ENCODE results near the gene ATP6V1B1.

The ATP6V1B1 gene

GRCh38 chr2:70901227-70902066, 34.3 kb upstream of the ATP6V1B1 start:
- H3K9me3 ChIP-seq (ENCODE audit: control insufficient read depth, low read length), result no peaks in the 10 kb centered on the region
- peaks cover 6% of the 10 kb centered on the region for H3K4me1 ChIP-seq (ENCODE audit: control insufficient read depth, insufficient read depth, low read length)
- no peak overlapping the region for H3K27ac ChIP-seq (ENCODE audit: insufficient read depth, low read depth, low read length, poor library complexity, severe bottlenecking)
- H3K4me3 ChIP-seq (ENCODE audit: insufficient read depth, low read depth, low read length), result peak overlapping the region; percentile 34
- H3K27me3 ChIP-seq (ENCODE audit: control insufficient read depth, insufficient read depth, low read length, poor library complexity, severe bottlenecking), result peaks cover 100% of the 10 kb centered on the region
- no peaks in the 10 kb centered on the region for H3K36me3 ChIP-seq (ENCODE audit: control insufficient read depth, insufficient read depth, low read length)
- WGBS, 2 experiments, result 1% methylated on average over 79 of the region's 79 CpGs

- no peak overlapping the region for H3K27ac ChIP-seq (ENCODE audit: insufficient read depth, low read depth, low read length, poor library complexity, severe bottlenecking)
- peaks cover 6% of the 10 kb centered on the region for H3K4me1 ChIP-seq (ENCODE audit: control insufficient read depth, insufficient read depth, low read length)
- WGBS, 2 experiments, result 12 to 17% methylated on average over 5 of the region's 5 CpGs
- peaks cover 100% of the 10 kb centered on the region for H3K27me3 ChIP-seq (ENCODE audit: control insufficient read depth, insufficient read depth, low read length, poor library complexity, severe bottlenecking)
- H3K4me3 ChIP-seq (ENCODE audit: insufficient read depth, low read depth, low read length), result peak overlapping the region; percentile 34
- H3K36me3 ChIP-seq (ENCODE audit: control insufficient read depth, insufficient read depth, low read length), result no peaks in the 10 kb centered on the region
- no peaks in the 10 kb centered on the region for H3K9me3 ChIP-seq (ENCODE audit: control insufficient read depth, low read length)
Observed at GRCh38 chr2:70902067-70902442, 33.6 kb upstream of the ATP6V1B1 start.

DNA sequence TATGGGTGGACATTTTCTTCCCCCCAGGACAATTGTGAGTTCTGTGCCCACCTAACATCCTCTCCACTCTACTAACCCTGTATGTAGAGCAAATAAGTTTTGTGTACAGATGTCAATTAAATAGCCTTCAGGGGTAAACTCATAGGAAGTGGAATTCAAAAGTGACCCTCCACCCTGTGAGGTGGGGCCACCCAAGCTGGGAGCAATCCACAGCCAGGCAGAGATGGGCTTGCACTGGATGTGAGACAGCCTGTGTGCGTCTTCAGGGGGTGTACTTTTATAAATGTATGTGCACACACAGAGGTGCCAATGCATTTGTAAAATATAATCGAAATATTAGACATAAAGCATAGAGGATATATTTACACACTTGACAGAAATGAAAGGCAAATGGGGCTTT, 33.1 kb upstream of the ATP6V1B1 start:
- peaks cover 6% of the 10 kb centered on the region for H3K4me1 ChIP-seq (ENCODE audit: control insufficient read depth, insufficient read depth, low read length)
- H3K36me3 ChIP-seq (ENCODE audit: control insufficient read depth, insufficient read depth, low read length), result no peaks in the 10 kb centered on the region
- no peak overlapping the region for H3K27ac ChIP-seq (ENCODE audit: insufficient read depth, low read depth, low read length, poor library complexity, severe bottlenecking)
- no peaks in the 10 kb centered on the region for H3K9me3 ChIP-seq (ENCODE audit: control insufficient read depth, low read length)
- no peak overlapping the region for H3K4me3 ChIP-seq (ENCODE audit: insufficient read depth, low read depth, low read length)
- H3K27me3 ChIP-seq (ENCODE audit: control insufficient read depth, insufficient read depth, low read length, poor library complexity, severe bottlenecking), result peaks cover 100% of the 10 kb centered on the region
- WGBS, 2 experiments, result 47 to 67% methylated on average over 1 of the region's 2 CpGs

DNA sequence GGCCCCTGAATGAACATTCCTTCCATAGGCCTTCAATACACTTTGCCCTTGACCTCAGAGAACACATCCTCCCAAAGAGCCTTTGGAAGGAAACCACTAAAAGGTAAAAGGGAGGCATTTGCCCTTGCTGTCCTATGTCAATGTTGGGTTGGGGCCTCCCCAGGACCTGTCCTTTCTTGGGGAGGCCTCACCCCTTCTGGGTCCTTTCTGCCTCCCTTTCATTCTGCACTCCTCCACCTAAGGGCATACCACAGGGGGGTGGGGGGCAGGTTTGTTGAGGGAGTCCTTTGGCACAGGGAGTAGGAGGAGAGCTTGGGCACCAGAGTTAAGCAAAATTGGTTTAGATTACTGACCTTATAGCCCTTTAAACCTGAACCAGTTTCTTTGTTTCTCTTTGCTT, 32.5 kb upstream of the ATP6V1B1 start:
- Histone ChIP-seq H3K36me3 (ENCODE audit: control insufficient read depth, insufficient read depth, low read length) (no peaks in the 10 kb centered on the region), H3K4me3 (ENCODE audit: insufficient read depth, low read depth, low read length) (no peak overlapping the region), H3K27ac (ENCODE audit: insufficient read depth, low read depth, low read length, poor library complexity, severe bottlenecking) (no peak overlapping the region), H3K27me3 (ENCODE audit: control insufficient read depth, insufficient read depth, low read length, poor library complexity, severe bottlenecking) (peaks cover 100% of the 10 kb centered on the region), H3K4me1 (ENCODE audit: control insufficient read depth, insufficient read depth, low read length) (peaks cover 6% of the 10 kb centered on the region), H3K9me3 (ENCODE audit: control insufficient read depth, low read length) (no peaks in the 10 kb centered on the region)

DNA sequence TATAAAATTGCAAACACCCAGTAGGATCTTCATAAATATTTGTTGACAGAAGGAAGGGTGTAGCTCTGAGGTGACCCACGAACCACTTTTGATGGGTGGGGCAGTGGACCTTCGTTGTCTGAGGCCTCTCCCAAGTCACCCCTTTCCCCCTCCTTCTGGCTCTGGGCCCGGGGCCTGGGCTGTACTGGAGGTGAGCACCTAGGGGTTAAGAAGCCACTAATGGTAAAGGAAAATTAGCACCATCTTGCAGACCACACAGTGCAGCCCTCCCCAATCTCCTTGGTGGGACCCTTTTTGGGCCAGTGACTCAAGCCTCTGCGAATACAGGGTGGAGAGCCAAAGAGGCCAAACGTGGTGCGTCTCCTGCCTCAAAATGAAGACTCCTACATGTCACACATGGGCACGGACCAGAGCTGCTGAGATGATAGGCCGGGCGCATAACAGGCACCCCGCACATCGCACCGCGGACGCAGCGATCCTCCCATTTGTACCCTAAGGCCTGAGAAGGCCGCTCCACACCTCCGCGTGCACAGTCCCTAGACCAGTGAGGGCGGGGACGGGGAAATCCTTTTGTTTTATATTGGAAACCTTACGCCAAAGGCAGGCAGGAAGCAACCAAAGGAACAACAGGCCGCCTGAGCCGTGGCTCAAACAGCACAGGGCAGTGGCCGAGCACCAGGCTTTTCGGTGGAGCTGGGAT, 31.9 kb upstream of the ATP6V1B1 start:
- Histone ChIP-seq H3K36me3 (ENCODE audit: control insufficient read depth, insufficient read depth, low read length) (no peaks in the 10 kb centered on the region), H3K27me3 (ENCODE audit: control insufficient read depth, insufficient read depth, low read length, poor library complexity, severe bottlenecking) (peaks cover 100% of the 10 kb centered on the region), H3K27ac (ENCODE audit: insufficient read depth, low read depth, low read length, poor library complexity, severe bottlenecking) (no peak overlapping the region), H3K4me3 (ENCODE audit: insufficient read depth, low read depth, low read length) (no peak overlapping the region), H3K4me1 (ENCODE audit: control insufficient read depth, insufficient read depth, low read length) (peaks cover 6% of the 10 kb centered on the region), H3K9me3 (ENCODE audit: control insufficient read depth, low read length) (no peaks in the 10 kb centered on the region)
- 6 to 7% methylated on average over 25 of the region's 25 CpGs for WGBS, 2 experiments

GRCh38 chr2:70904371-70905216, 31.1 kb upstream of the ATP6V1B1 start:
- Histone ChIP-seq H3K4me1 (ENCODE audit: control insufficient read depth, insufficient read depth, low read length) (peaks cover 6% of the 10 kb centered on the region), H3K27ac (ENCODE audit: insufficient read depth, low read depth, low read length, poor library complexity, severe bottlenecking) (no peak overlapping the region), H3K9me3 (ENCODE audit: control insufficient read depth, low read length) (no peaks in the 10 kb centered on the region), H3K36me3 (ENCODE audit: control insufficient read depth, insufficient read depth, low read length) (no peaks in the 10 kb centered on the region), H3K4me3 (ENCODE audit: insufficient read depth, low read depth, low read length) (no peak overlapping the region), H3K27me3 (ENCODE audit: control insufficient read depth, insufficient read depth, low read length, poor library complexity, severe bottlenecking) (peaks cover 100% of the 10 kb centered on the region)
- WGBS, 2 experiments, result 6% methylated on average over 56 of the region's 56 CpGs

DNA sequence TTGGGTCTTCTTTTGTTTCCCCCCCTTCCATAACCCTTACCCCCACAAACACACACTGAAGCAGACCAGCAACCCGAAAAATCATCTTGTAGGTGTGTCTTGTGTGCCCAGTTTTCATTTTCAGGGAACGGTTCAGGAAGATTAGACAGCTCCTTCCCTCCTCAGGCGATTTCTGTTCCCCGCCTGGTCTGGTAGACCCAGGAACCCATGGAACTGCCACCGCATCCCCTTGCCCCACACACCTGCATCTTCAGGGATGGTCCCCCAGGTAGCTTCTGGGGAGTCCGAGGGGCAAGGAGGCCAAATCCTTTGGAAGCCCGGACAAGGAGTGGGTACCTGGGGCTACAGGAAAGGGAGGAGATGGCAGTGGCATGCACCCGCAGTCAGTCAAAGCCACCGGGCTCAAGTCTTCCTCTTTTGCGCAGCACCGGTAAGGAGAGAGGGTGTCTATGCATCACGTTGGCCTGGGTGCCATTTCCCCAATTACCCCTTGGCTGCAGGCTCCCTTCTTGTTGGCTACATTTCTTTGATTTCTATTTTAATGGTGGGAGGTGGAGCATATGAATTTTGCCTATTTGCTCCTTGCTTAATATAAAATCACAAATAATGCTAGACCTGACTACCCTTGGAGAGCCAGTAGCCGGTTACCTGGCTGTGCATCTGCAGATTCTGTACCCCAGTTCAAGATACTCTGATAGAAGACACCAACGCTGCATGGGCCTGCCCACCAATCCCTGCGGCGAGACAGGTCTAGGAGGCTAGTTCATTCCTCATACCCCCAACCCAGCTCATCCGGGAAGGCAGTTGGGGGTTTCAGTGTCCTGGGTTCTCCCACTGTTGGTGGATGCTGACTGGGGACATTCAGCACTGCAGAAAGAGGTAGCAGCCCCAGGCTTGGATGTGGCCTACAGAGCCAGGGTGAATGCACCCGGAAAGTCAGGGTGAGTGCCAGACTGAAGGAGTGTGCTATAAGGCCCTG, 30.0 kb upstream of the ATP6V1B1 start:
- Histone ChIP-seq H3K27me3 (ENCODE audit: control insufficient read depth, insufficient read depth, low read length, poor library complexity, severe bottlenecking) (peaks cover 100% of the 10 kb centered on the region), H3K9me3 (ENCODE audit: control insufficient read depth, low read length) (no peaks in the 10 kb centered on the region), H3K4me1 (ENCODE audit: control insufficient read depth, insufficient read depth, low read length) (peaks cover 6% of the 10 kb centered on the region), H3K36me3 (ENCODE audit: control insufficient read depth, insufficient read depth, low read length) (no peaks in the 10 kb centered on the region), H3K4me3 (ENCODE audit: insufficient read depth, low read depth, low read length) (no peak overlapping the region), H3K27ac (ENCODE audit: insufficient read depth, low read depth, low read length, poor library complexity, severe bottlenecking) (no peak overlapping the region)
- 16% methylated on average over 18 of the region's 18 CpGs for WGBS, 2 experiments

- 6 to 7% methylated on average over 15 to 16 of the region's 16 CpGs for WGBS, 2 experiments
- no peaks in the 10 kb centered on the region for H3K9me3 ChIP-seq (ENCODE audit: control insufficient read depth, low read length)
- peaks cover 100% of the 10 kb centered on the region for H3K27me3 ChIP-seq (ENCODE audit: control insufficient read depth, insufficient read depth, low read length, poor library complexity, severe bottlenecking)
- H3K4me1 ChIP-seq (ENCODE audit: control insufficient read depth, insufficient read depth, low read length), result peaks cover 6% of the 10 kb centered on the region
- no peaks in the 10 kb centered on the region for H3K36me3 ChIP-seq (ENCODE audit: control insufficient read depth, insufficient read depth, low read length)
- no peak overlapping the region for H3K27ac ChIP-seq (ENCODE audit: insufficient read depth, low read depth, low read length, poor library complexity, severe bottlenecking)
- no peak overlapping the region for H3K4me3 ChIP-seq (ENCODE audit: insufficient read depth, low read depth, low read length)
Observed at GRCh38 chr2:70906439-70907005, 29.2 kb upstream of the ATP6V1B1 start.
